ENCODE data around the gene ALOXE3.
A peak's percentile ranks its signal among the peaks of the same experiment; 100 is the strongest.

ALOXE3 gene

GRCh38 chr17:8150194-8151119, 32.1 kb upstream of the ALOXE3 start:
- no peaks in the 10 kb centered on the region for H3K27me3 ChIP-seq (ENCODE audit: insufficient read depth, low read length)
- no peak overlapping the region for H2BK120ac ChIP-seq (ENCODE audit: insufficient read depth, low read length, poor library complexity)
- peak overlapping the region; percentile 28 for H2AFZ ChIP-seq (ENCODE audit: insufficient read depth, low read length, poor library complexity)
- H4K91ac ChIP-seq (ENCODE audit: low read depth, low read length), result no peak overlapping the region
- WGBS (ENCODE audit: extremely low coverage, insufficient coverage, insufficient read length), result no CpG with 5 or more reads among the region's 18 CpGs
- no peak overlapping the region for H2AK5ac ChIP-seq (ENCODE audit: low read length)
- H3K18ac ChIP-seq (ENCODE audit: low read length), result peak overlapping the region; percentile 21
- no peak for DNase-seq
- peak overlapping the region; percentile 89 for H3K4me2 ChIP-seq (ENCODE audit: low read length)
- peaks cover 41 to 45% of the 10 kb centered on the region in 2 experiments for H3K36me3 ChIP-seq (ENCODE audit: control insufficient read depth in 1 of 2, insufficient read depth in 2 of 2, low read length in 2 of 2)
- H3K9me3 ChIP-seq (ENCODE audit: insufficient read depth, low read depth, low read length), result no peaks in the 10 kb centered on the region
- no peak overlapping the region for H3K27ac ChIP-seq (ENCODE audit: low read depth, low read length)
- no peak overlapping the region for H3K4me3 ChIP-seq (ENCODE audit: low read depth, low read length)
- H3K23ac ChIP-seq (ENCODE audit: low read length), result no peak overlapping the region
- no peak overlapping the region for H3K4ac ChIP-seq (ENCODE audit: low read depth, low read length)
- H2BK5ac ChIP-seq (ENCODE audit: low read depth, low read length, poor library complexity), result no peak overlapping the region
- no peak overlapping the region for H2BK12ac ChIP-seq (ENCODE audit: low read length)
- H3K4me1 ChIP-seq (ENCODE audit: control insufficient read depth in 1 of 2, insufficient read depth in 2 of 2, low read length in 2 of 2), result peaks cover 16 to 26% of the 10 kb centered on the region in 2 experiments
- no peak overlapping the region for H3K9ac ChIP-seq (ENCODE audit: low read length)
- H3K79me1 ChIP-seq (ENCODE audit: low read length), result peaks cover 9% of the 10 kb centered on the region
- H4K8ac ChIP-seq (ENCODE audit: low read depth, low read length), result no peak overlapping the region
- peaks cover 2% of the 10 kb centered on the region for H3K79me2 ChIP-seq (ENCODE audit: control insufficient read depth, insufficient read depth, low read length, poor library complexity)
- H3K14ac ChIP-seq (ENCODE audit: low read length), result no peak overlapping the region
- H4K12ac ChIP-seq (ENCODE audit: low read depth, low read length), result no peak overlapping the region

- no peak overlapping the region for H3K4me3 ChIP-seq (ENCODE audit: low read depth, low read length)
- no peak overlapping the region for H2BK12ac ChIP-seq (ENCODE audit: low read length)
- H2AK5ac ChIP-seq (ENCODE audit: low read length), result no peak overlapping the region
- H3K79me2 ChIP-seq (ENCODE audit: control insufficient read depth, insufficient read depth, low read length, poor library complexity), result peaks cover 2% of the 10 kb centered on the region
- no peaks in the 10 kb centered on the region for H3K9me3 ChIP-seq (ENCODE audit: insufficient read depth, low read depth, low read length)
- no peak overlapping the region for H4K12ac ChIP-seq (ENCODE audit: low read depth, low read length)
- H3K4me1 ChIP-seq (ENCODE audit: control insufficient read depth in 1 of 2, insufficient read depth in 2 of 2, low read length in 2 of 2), result peaks cover 14 to 23% of the 10 kb centered on the region in 2 experiments
- H3K4ac ChIP-seq (ENCODE audit: low read depth, low read length), result no peak overlapping the region
- no peak overlapping the region for H3K27ac ChIP-seq (ENCODE audit: low read depth, low read length)
- no peaks in the 10 kb centered on the region for H3K27me3 ChIP-seq (ENCODE audit: insufficient read depth, low read length)
- no CpG with 5 or more reads among the region's 29 CpGs for WGBS (ENCODE audit: extremely low coverage, insufficient coverage, insufficient read length)
- H3K23ac ChIP-seq (ENCODE audit: low read length), result no peak overlapping the region
- no peak overlapping the region for H3K18ac ChIP-seq (ENCODE audit: low read length)
- H3K9ac ChIP-seq (ENCODE audit: low read length), result no peak overlapping the region
- H2AFZ ChIP-seq (ENCODE audit: insufficient read depth, low read length, poor library complexity), result no peak overlapping the region
- no peak overlapping the region for H3K14ac ChIP-seq (ENCODE audit: low read length)
- peaks cover 9% of the 10 kb centered on the region for H3K79me1 ChIP-seq (ENCODE audit: low read length)
- no peak for DNase-seq
- no peak overlapping the region for H4K8ac ChIP-seq (ENCODE audit: low read depth, low read length)
- H4K91ac ChIP-seq (ENCODE audit: low read depth, low read length), result no peak overlapping the region
- H3K36me3 ChIP-seq (ENCODE audit: control insufficient read depth in 1 of 2, insufficient read depth in 2 of 2, low read length in 2 of 2), result peaks cover 42 to 49% of the 10 kb centered on the region in 2 experiments
- H2BK5ac ChIP-seq (ENCODE audit: low read depth, low read length, poor library complexity), result no peak overlapping the region
- H3K4me2 ChIP-seq (ENCODE audit: low read length), result no peak overlapping the region
- H2BK120ac ChIP-seq (ENCODE audit: insufficient read depth, low read length, poor library complexity), result no peak overlapping the region
Observed at GRCh38 chr17:8149419-8150193, 31.3 kb upstream of the ALOXE3 start.

- Histone ChIP-seq H2AFZ (ENCODE audit: insufficient read depth, low read length, poor library complexity) (no peak overlapping the region), H3K4ac (ENCODE audit: low read depth, low read length) (no peak overlapping the region), H3K4me3 (ENCODE audit: low read depth, low read length) (no peak overlapping the region), H3K14ac (ENCODE audit: low read length) (no peak overlapping the region), H3K79me1 (ENCODE audit: low read length) (peaks cover 5% of the 10 kb centered on the region), H3K27ac (ENCODE audit: low read depth, low read length) (no peak overlapping the region), H3K79me2 (ENCODE audit: control insufficient read depth, insufficient read depth, low read length, poor library complexity) (peaks cover 2% of the 10 kb centered on the region), H2BK5ac (ENCODE audit: low read depth, low read length, poor library complexity) (no peak overlapping the region), H2AK5ac (ENCODE audit: low read length) (no peak overlapping the region), H3K36me3 (ENCODE audit: control insufficient read depth in 1 of 2, insufficient read depth in 2 of 2, low read length in 2 of 2) (peaks cover 52 to 60% of the 10 kb centered on the region in 2 experiments), H3K9me3 (ENCODE audit: insufficient read depth, low read depth, low read length) (no peaks in the 10 kb centered on the region), H3K9ac (ENCODE audit: low read length) (no peak overlapping the region), H3K18ac (ENCODE audit: low read length) (no peak overlapping the region), H4K91ac (ENCODE audit: low read depth, low read length) (no peak overlapping the region), H2BK12ac (ENCODE audit: low read length) (no peak overlapping the region), H3K4me1 (ENCODE audit: control insufficient read depth in 1 of 2, insufficient read depth in 2 of 2, low read length in 2 of 2) (peaks cover 8 to 16% of the 10 kb centered on the region in 2 experiments), H3K23ac (ENCODE audit: low read length) (no peak overlapping the region), H2BK120ac (ENCODE audit: insufficient read depth, low read length, poor library complexity) (no peak overlapping the region), H4K8ac (ENCODE audit: low read depth, low read length) (no peak overlapping the region), H3K27me3 (ENCODE audit: insufficient read depth, low read length) (no peaks in the 10 kb centered on the region), H4K12ac (ENCODE audit: low read depth, low read length) (no peak overlapping the region), H3K4me2 (ENCODE audit: low read length) (no peak overlapping the region)
- no CpG with 5 or more reads among the region's 13 CpGs for WGBS (ENCODE audit: extremely low coverage, insufficient coverage, insufficient read length)
- DNase-seq, result no peak
Observed at GRCh38 chr17:8148560-8148959, 30.2 kb upstream of the ALOXE3 start.

GRCh38 chr17:8147805-8148404, 29.6 kb upstream of the ALOXE3 start:
- no peak overlapping the region for H3K18ac ChIP-seq (ENCODE audit: low read length)
- H4K8ac ChIP-seq (ENCODE audit: low read depth, low read length), result no peak overlapping the region
- WGBS (ENCODE audit: extremely low coverage, insufficient coverage, insufficient read length), result no CpG with 5 or more reads among the region's 13 CpGs

More at GRCh38 chr17:8147805-8148404, 29.6 kb upstream of the ALOXE3 start:
- Histone ChIP-seq H3K23ac (ENCODE audit: low read length) (no peak overlapping the region), H3K9me3 (ENCODE audit: insufficient read depth, low read depth, low read length) (no peaks in the 10 kb centered on the region), H4K12ac (ENCODE audit: low read depth, low read length) (no peak overlapping the region), H3K9ac (ENCODE audit: low read length) (no peak overlapping the region), H3K36me3 (ENCODE audit: control insufficient read depth in 1 of 2, insufficient read depth in 2 of 2, low read length in 2 of 2) (peaks cover 52 to 60% of the 10 kb centered on the region in 2 experiments), H2BK12ac (ENCODE audit: low read length) (no peak overlapping the region), H2AK5ac (ENCODE audit: low read length) (no peak overlapping the region), H2BK120ac (ENCODE audit: insufficient read depth, low read length, poor library complexity) (no peak overlapping the region), H2AFZ (ENCODE audit: insufficient read depth, low read length, poor library complexity) (no peak overlapping the region), H3K79me1 (ENCODE audit: low read length) (peaks cover 5% of the 10 kb centered on the region), H3K27ac (ENCODE audit: low read depth, low read length) (no peak overlapping the region), H4K91ac (ENCODE audit: low read depth, low read length) (no peak overlapping the region), H2BK5ac (ENCODE audit: low read depth, low read length, poor library complexity) (no peak overlapping the region), H3K4me1 (ENCODE audit: control insufficient read depth in 1 of 2, insufficient read depth in 2 of 2, low read length in 2 of 2) (peaks cover 8 to 16% of the 10 kb centered on the region in 2 experiments), H3K4me3 (ENCODE audit: low read depth, low read length) (no peak overlapping the region), H3K4me2 (ENCODE audit: low read length) (no peak overlapping the region), H3K4ac (ENCODE audit: low read depth, low read length) (no peak overlapping the region), H3K27me3 (ENCODE audit: insufficient read depth, low read length) (no peaks in the 10 kb centered on the region), H3K14ac (ENCODE audit: low read length) (no peak overlapping the region), H3K79me2 (ENCODE audit: control insufficient read depth, insufficient read depth, low read length, poor library complexity) (peaks cover 2% of the 10 kb centered on the region)
- no peak for DNase-seq

Measured in trophoblast cell (in vitro differentiated cells and primary cell).